MCF 10A (cell line): ENCODE measurements around the gene PRR14L. TPM values are rescaled to one million over a fixed set of nuclear protein-coding genes. Genes with fewer than 3 reads are reported as not detected.
"Not testable (repeated sequence)": the region's sequence is repeated elsewhere in the genome, so short reads cannot be mapped to it uniquely, and the experiment has no call there.

Experiments
- BruUV-seq: library from RNA; stranded (reverse); fragments of 400-500 nt; replicated peaks from 2 replicates; lab custom pipeline; 2021; lab: Mats Ljungman, UMichigan
- CTCF ChIA-PET: fragments of 300-600 bp; sonication (Branson Sonifier 250); formaldehyde crosslinking; extraction: SDS; loops from one replicate; lab custom pipeline; 2021; ENCODE audit warnings: antibody characterized with exemption, inconsistent platforms; lab: Yijun Ruan, JAX
- POLR2A ChIA-PET: fragments of 300-600, 350-650 bp; sonication (Branson Sonifier 250); formaldehyde crosslinking; extraction: SDS; loops from one replicate; lab custom pipeline; 2020; ENCODE audit warnings: antibody characterized with exemption, inconsistent platforms; lab: Yijun Ruan, JAX
- DNase-seq: peaks from one replicate; pipeline ENCODE4 v3.0.0-alpha.2; 2018; ENCODE audit not compliant: unreplicated experiment
- H3K27ac Mint-ChIP-seq: one replicate; pipeline ENCODE4 v1.8.0; 2022; ENCODE audit warnings: mild to moderate bottlenecking, low read depth, mixed read lengths; ENCODE audit not compliant: unreplicated experiment
- H3K27me3 Mint-ChIP-seq: one replicate; pipeline ENCODE4 v1.8.0; 2022; ENCODE audit warnings: mixed read lengths; ENCODE audit not compliant: insufficient read depth, unreplicated experiment
- H3K36me3 Mint-ChIP-seq: one replicate; pipeline ENCODE4 v1.8.0; 2022; ENCODE audit warnings: mild to moderate bottlenecking, moderate library complexity, mixed read lengths; ENCODE audit not compliant: insufficient read depth, unreplicated experiment
- H3K4me1 Mint-ChIP-seq: one replicate; pipeline ENCODE4 v1.8.0; 2022; ENCODE audit warnings: mixed read lengths; ENCODE audit not compliant: insufficient read depth, unreplicated experiment
- H3K4me3 Mint-ChIP-seq: one replicate; pipeline ENCODE4 v1.8.0; 2022; ENCODE audit warnings: mild to moderate bottlenecking, moderate library complexity, mixed read lengths; ENCODE audit not compliant: unreplicated experiment
- H3K9me3 Mint-ChIP-seq: one replicate; pipeline ENCODE4 v1.8.0; 2022; ENCODE audit warnings: mixed read lengths; ENCODE audit not compliant: unreplicated experiment
- intact Hi-C: fragments of 100-400 bp; cut with micrococcal nuclease; formaldehyde crosslinking; loops from 2 replicates; pipeline ENCODE4 v1.14.1; 2022
- total RNA-seq: library from RNA; stranded (reverse); gene quantifications from 2 replicates; pipeline ENCODE4 v1.2.3, GENCODE V29; 2022
- TF ChIP-seq, protein P1 (sequence below): fragments of 200-600 bp; IDR thresholded peaks from one replicate; pipeline ENCODE4 v1.8.0; 2022; ENCODE audit warnings: antibody characterized with exemption, mild to moderate bottlenecking; ENCODE audit not compliant: unreplicated experiment

PRR14L gene
- total RNA-seq, 1 experiment from 2014 or later = 37.4 TPM

DNA sequence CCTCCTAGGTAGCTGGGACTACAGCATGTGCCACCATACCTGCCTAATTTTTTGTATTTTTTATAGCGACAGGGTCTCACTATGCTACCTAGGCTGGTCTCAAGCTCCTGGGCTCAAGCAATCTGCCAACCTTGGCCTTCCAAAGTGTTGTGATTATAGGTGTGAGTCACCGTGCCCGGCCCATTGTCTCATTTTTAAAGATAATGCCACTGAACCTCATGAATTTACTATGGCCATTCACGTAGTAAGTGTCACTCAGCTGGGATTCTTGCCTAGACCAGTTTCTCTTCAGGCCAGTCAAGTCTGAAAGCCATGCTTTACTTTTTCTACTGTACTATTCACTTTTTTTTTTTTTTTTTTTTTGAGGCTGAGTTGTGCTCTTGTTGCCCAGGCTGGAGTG is 26.3 kb upstream of the PRR14L start:
- BruUV-seq = no TSS peak
- H3K4me3 Mint-ChIP-seq = no peak overlapping the region
- TF ChIP-seq, protein P1, sequence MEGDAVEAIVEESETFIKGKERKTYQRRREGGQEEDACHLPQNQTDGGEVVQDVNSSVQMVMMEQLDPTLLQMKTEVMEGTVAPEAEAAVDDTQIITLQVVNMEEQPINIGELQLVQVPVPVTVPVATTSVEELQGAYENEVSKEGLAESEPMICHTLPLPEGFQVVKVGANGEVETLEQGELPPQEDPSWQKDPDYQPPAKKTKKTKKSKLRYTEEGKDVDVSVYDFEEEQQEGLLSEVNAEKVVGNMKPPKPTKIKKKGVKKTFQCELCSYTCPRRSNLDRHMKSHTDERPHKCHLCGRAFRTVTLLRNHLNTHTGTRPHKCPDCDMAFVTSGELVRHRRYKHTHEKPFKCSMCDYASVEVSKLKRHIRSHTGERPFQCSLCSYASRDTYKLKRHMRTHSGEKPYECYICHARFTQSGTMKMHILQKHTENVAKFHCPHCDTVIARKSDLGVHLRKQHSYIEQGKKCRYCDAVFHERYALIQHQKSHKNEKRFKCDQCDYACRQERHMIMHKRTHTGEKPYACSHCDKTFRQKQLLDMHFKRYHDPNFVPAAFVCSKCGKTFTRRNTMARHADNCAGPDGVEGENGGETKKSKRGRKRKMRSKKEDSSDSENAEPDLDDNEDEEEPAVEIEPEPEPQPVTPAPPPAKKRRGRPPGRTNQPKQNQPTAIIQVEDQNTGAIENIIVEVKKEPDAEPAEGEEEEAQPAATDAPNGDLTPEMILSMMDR = no peak
- H3K4me1 Mint-ChIP-seq = no peaks in the 10 kb centered on the region
- ChIA-PET CTCF (interaction anchor here (0.9 to 1.2 kb wide), 2 partner anchors 18 to 54 kb away, joined by 4 read pairs; no protein-coding TSS in a partner anchor), POLR2A (interaction anchor here (0.7 kb wide), 1 partner anchor 16 kb away, joined by 4 read pairs; no protein-coding TSS in a partner anchor)
- DNase-seq = no peak
- intact Hi-C loops = no loop called here
- peaks cover 47% of the 10 kb centered on the region for H3K36me3 Mint-ChIP-seq
- H3K9me3 Mint-ChIP-seq = no peaks in the 10 kb centered on the region
- no peaks in the 10 kb centered on the region for H3K27me3 Mint-ChIP-seq
- no peak overlapping the region for H3K27ac Mint-ChIP-seq

DNA sequence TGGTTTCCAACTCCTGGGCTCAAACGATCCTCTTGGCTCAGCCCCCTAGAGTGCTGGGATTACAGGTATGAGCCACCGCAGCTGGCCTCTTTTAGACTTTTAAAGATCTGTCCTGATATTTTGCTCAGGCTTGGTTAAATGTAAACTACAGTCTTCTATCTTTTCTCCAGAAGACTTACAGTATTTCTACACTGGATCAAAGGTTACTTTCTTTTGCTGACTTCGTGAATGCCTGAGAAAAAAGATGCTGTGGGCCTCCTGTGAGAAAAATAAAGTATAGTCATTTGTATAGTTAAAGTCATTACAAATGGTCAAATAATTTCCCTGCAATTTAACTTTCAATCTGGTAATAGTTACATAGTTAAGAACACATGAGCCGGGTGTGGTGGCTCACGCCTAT is 23.5 kb upstream of the PRR14L start:
- intact Hi-C loops = no loop called here
- POLR2A ChIA-PET = no interaction called here
- Mint-ChIP-seq H3K36me3 (peaks cover 50% of the 10 kb centered on the region), H3K4me1 (no peaks in the 10 kb centered on the region), H3K9me3 (no peaks in the 10 kb centered on the region), H3K4me3 (no peak overlapping the region), H3K27ac (peak overlapping the region; percentile 19), H3K27me3 (no peaks in the 10 kb centered on the region)
- BruUV-seq = no TSS peak
- CTCF ChIA-PET = no interaction called here
- TF ChIP-seq, protein P1 = no peak
- no peak for DNase-seq

DNA sequence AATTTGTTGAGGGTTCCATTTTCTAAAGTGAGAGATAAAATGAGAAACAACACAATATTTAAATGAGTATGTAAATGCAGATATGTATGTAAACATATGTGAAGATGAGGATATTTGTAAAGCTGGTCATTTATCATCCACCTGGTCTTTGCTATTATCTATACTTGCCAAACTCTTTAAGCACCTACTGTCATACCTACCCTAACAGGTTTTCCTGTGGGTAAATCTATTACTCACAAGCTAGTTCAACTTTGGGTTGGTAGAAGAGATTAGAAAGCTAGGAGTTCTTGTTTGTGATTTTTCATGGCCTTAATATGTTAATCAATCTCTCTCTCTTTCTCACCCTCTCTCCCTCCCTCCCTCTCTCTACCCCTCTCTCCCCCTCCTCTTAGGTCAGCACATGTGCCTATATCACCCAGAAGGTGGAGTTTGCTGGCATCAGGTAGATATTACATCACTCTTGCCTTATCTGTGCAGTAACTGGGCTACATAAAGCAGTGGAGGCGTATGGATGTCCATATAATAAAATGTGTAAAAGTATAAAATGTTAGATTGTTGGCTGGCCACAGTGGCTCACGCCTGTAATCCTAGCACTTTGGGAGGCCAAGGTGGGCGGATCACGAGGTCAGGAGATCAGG is 18.6 kb upstream of the PRR14L start:
- Mint-ChIP-seq H3K36me3 (peaks cover 70% of the 10 kb centered on the region), H3K4me3 (no peak overlapping the region), H3K27me3 (no peaks in the 10 kb centered on the region), H3K4me1 (no peaks in the 10 kb centered on the region), H3K27ac (no peak overlapping the region), H3K9me3 (no peaks in the 10 kb centered on the region)
- no peak for DNase-seq
- ChIA-PET POLR2A (no interaction called here), CTCF (interaction anchor here (0.6 to 0.9 kb wide), 4 partner anchors 18 to 228 kb away, joined by 3 to 5 read pairs (median 3); no protein-coding TSS in a partner anchor)
- no TSS peak for BruUV-seq
- TF ChIP-seq, protein P1 = no peak
- intact Hi-C loops = no loop called here

DNA sequence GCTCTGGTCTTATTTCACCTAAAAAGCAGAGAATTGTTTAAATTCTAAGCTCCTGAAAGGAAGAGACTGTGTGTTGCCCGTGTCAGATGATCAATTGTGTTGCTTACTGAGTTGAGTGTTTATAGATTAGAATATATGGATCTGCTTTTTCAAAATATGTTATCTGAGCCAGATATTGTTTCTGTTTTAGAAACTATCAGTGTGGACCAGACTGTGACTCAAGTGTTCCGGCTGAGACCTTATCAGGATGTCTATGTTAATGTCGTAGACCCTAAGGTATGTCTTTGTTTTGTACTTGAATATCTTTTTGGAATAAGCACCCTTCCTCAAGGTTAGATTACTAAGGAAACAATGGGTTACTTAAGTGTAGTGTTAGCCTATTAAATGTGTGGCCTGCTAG is 14.9 kb upstream of the PRR14L start:
- TF ChIP-seq, protein P1 = no peak
- intact Hi-C loops = no loop called here
- no peak overlapping the region for H3K27ac Mint-ChIP-seq
- H3K9me3 Mint-ChIP-seq = no peaks in the 10 kb centered on the region
- H3K27me3 Mint-ChIP-seq = no peaks in the 10 kb centered on the region
- BruUV-seq = no TSS peak
- ChIA-PET CTCF (interaction anchor here (0.6 kb wide), 1 partner anchor 639 kb away, joined by 3 read pairs; no protein-coding TSS in a partner anchor), POLR2A (no interaction called here)
- no peaks in the 10 kb centered on the region for H3K4me1 Mint-ChIP-seq
- peaks cover 88% of the 10 kb centered on the region for H3K36me3 Mint-ChIP-seq
- no peak for DNase-seq
- no peak overlapping the region for H3K4me3 Mint-ChIP-seq

DNA sequence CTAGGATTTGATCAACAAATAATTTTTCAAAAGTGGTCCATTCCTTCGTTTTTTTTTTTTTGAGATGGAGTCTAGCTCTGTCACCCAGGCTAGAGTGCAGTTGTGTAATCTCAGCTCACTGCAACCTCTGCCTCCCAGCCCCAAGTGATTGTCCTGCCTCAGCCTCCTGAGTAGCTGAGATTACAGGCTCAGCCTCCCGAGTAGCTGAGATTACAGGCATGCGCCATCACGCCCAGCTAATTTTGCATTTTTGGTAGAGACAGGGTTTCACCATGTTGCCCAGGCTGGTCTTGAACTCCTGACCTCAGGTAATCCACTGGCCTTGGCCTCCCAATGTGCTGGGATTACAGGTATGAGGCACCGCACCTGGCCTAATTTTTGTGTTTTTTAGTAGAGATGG is 8.9 kb upstream of the PRR14L start:
- Mint-ChIP-seq H3K36me3 (peaks cover 54% of the 10 kb centered on the region), H3K4me1 (peaks cover 15% of the 10 kb centered on the region)
- DNase-seq, BruUV-seq, H3K27ac Mint-ChIP-seq, H3K4me3 Mint-ChIP-seq, POLR2A ChIA-PET, H3K9me3 Mint-ChIP-seq, intact Hi-C loops, H3K27me3 Mint-ChIP-seq: not testable (repeated sequence)
- CTCF ChIA-PET = interaction anchor here (0.6 to 1.2 kb wide), 3 partner anchors 18 to 1368 kb away, joined by 4 to 5 read pairs (median 4); no protein-coding TSS in a partner anchor
